Endothelial cell of umbilical vein (primary cell): ENCODE measurements around the gene MKKS. TPM values are rescaled to one million over a fixed set of nuclear protein-coding genes. Genes with fewer than 3 reads are reported as not detected.

Experiments
- BruUV-seq: library from RNA; stranded (reverse); fragments of 400-500 nt; replicated peaks from 2 replicates; lab custom pipeline; 2021; lab: Mats Ljungman, UMichigan
- CTCF ChIA-PET: fragments of 300-600, 350-600 bp; sonication (Branson Sonifier 250); formaldehyde crosslinking; loops from one replicate; lab custom pipeline; 2021; ENCODE audit warnings: antibody characterized with exemption, inconsistent platforms; lab: Charles Lee
- POLR2A ChIA-PET: fragments of 300-600, 350-600 bp; sonication (Branson Sonifier 250); formaldehyde crosslinking; loops from one replicate; lab custom pipeline; 2021; ENCODE audit warnings: antibody characterized with exemption, inconsistent platforms; lab: Charles Lee
- DNase-seq: peaks from one replicate; pipeline ENCODE4 v3.0.0-alpha.2; 2011; ENCODE audit warnings: low read depth, low spot score
- FAIRE-seq: peaks from 2 replicates; lab custom pipeline; 2011; peaks lifted over from hg19 to GRCh38; lab: Jason Lieb, UNC
- H2AFZ ChIP-seq: 2 replicates; pipeline ENCODE4 v1.6.0; 2012; ENCODE audit warnings: low read depth, low read length, control low read depth, inconsistent platforms
- H3K27ac ChIP-seq: 2 replicates; pipeline ENCODE4 v1.5.1; 2011; ENCODE audit warnings: low read depth, mild to moderate bottlenecking, control low read depth, low read length, moderate library complexity; ENCODE audit not compliant: insufficient read depth
- H3K27me3 ChIP-seq, 2 experiments: 2 replicates each; pipeline versions ENCODE4 v1.6.0 to v1.6.1; 2011; ENCODE audit warnings: low read length in 2 of 2, mixed read lengths in 1 of 2; ENCODE audit not compliant: control insufficient read depth in 2 of 2, insufficient read depth in 2 of 2
- H3K36me3 ChIP-seq, 2 experiments: 2 replicates in 1 of 2; 3 replicates in 1 of 2; pipeline ENCODE4 v1.5.1; 2011; ENCODE audit warnings: low read length in 2 of 2, mild to moderate bottlenecking in 1 of 2, moderate library complexity in 1 of 2; ENCODE audit not compliant: control insufficient read depth in 2 of 2, insufficient read depth in 2 of 2; ENCODE audit errors: extremely low read depth in 1 of 2
- H3K4me1 ChIP-seq: 3 replicates; pipeline ENCODE4 v1.5.1; 2011; ENCODE audit warnings: mild to moderate bottlenecking, low read length; ENCODE audit not compliant: control insufficient read depth, insufficient read depth; ENCODE audit errors: extremely low read depth
- H3K4me2 ChIP-seq: 2 replicates; pipeline ENCODE4 v1.6.1; 2011; ENCODE audit warnings: low read length, control low read depth, mixed read lengths; ENCODE audit not compliant: insufficient read depth
- H3K4me3 ChIP-seq, 3 experiments: fragments of 200-600 bp in 1 of 3; sonication (generic), shearing (Covaris generic) in 1 of 3; replicated peaks in 1 of 3; 2 replicates each; pipeline ENCODE4 v1.5.1; 2011 to 2016; ENCODE audit warnings: control low read depth in 3 of 3, low read length in 3 of 3, mild to moderate bottlenecking in 2 of 3, inconsistent platforms in 1 of 3, low read depth in 1 of 3, moderate library complexity in 1 of 3; ENCODE audit not compliant: insufficient read depth in 1 of 3
- H3K79me2 ChIP-seq: 2 replicates; pipeline ENCODE4 v1.6.0; 2012; ENCODE audit warnings: low read length, inconsistent platforms; ENCODE audit not compliant: control insufficient read depth, insufficient read depth
- H3K9ac ChIP-seq: replicated peaks from 2 replicates; pipeline ENCODE3; 2011; ENCODE audit warnings: low read length, control low read depth; ENCODE audit not compliant: insufficient read depth; ENCODE audit errors: extremely low read depth
- H3K9me1 ChIP-seq: replicated peaks from 3 replicates; pipeline ENCODE4 v1.6.0; 2011; ENCODE audit warnings: mild to moderate bottlenecking, low read length; ENCODE audit not compliant: control insufficient read depth, insufficient read depth; ENCODE audit errors: extremely low read depth
- H3K9me3 ChIP-seq: replicated peaks from 2 replicates; pipeline ENCODE4 v1.5.1; 2012; ENCODE audit warnings: low read length, inconsistent platforms; ENCODE audit not compliant: control insufficient read depth, insufficient read depth
- H4K20me1 ChIP-seq: replicated peaks from 2 replicates; pipeline ENCODE3; 2011; ENCODE audit warnings: mild to moderate bottlenecking, low read length; ENCODE audit not compliant: control insufficient read depth, insufficient read depth; ENCODE audit errors: extremely low read depth
- FOS ChIP-seq: IDR thresholded peaks from 2 replicates; pipeline ENCODE4 v1.6.1; 2011; ENCODE audit warnings: mild to moderate bottlenecking, low read length, moderate library complexity, borderline replicate concordance; ENCODE audit not compliant: insufficient read depth
- GATA2 ChIP-seq: IDR thresholded peaks from 2 replicates; pipeline ENCODE4 v1.7.0; 2011; ENCODE audit warnings: low read depth, mild to moderate bottlenecking, moderate library complexity, mixed read lengths, low read length; ENCODE audit not compliant: insufficient read length, insufficient read depth
- JUN ChIP-seq: IDR thresholded peaks from 2 replicates; pipeline ENCODE4 v1.6.1; 2011; ENCODE audit warnings: borderline replicate concordance, low read depth; ENCODE audit not compliant: insufficient read length, insufficient read depth
- MYC ChIP-seq: IDR thresholded peaks from one replicate; pipeline ENCODE4 v1.6.1; 2011; ENCODE audit warnings: mild to moderate bottlenecking, low read depth, low read length
- dilution Hi-C: fragments of 300-500 bp; cut with MboI; formaldehyde crosslinking; loops from one replicate; pipeline ENCODE4 v1.15.0; 2019; ENCODE audit warnings: low sequenced_read_pairs; ENCODE audit not compliant: extremely low pct_ligation_motif_present
- intact Hi-C: fragments of 100-400 bp; cut with micrococcal nuclease; formaldehyde crosslinking; loops from one replicate; pipeline ENCODE4 v1.10.0; 2022
- polyA plus RNA-seq, 4 experiments: library from polyadenylated mRNA; depleted of rRNA in 3 of 4; stranded (reverse) in 3 of 4; unstranded in 1 of 4; fragments of >200 nt; gene quantifications; 2 replicates each; pipeline versions ENCODE4 v1.2.1 to v1.2.3, GENCODE V29; 2011 to 2012; ENCODE audit warnings: missing spikeins in 1 of 4
- total RNA-seq: library from RNA; stranded (reverse); gene quantifications from 2 replicates; pipeline ENCODE4 v1.2.3, GENCODE V29; 2021

Gene MKKS
- total and polyA plus RNA-seq, 2 donors (not counting 3 experiments of a cell fraction or from before 2014, with no cell fraction given), result 7.9 to 10.5 TPM

GRCh38 chr20:10367693-10367942 lies 66.4 kb downstream of the MKKS start:
- FAIRE-seq, result no peak
- intact Hi-C loops, result no loop called here

DNA sequence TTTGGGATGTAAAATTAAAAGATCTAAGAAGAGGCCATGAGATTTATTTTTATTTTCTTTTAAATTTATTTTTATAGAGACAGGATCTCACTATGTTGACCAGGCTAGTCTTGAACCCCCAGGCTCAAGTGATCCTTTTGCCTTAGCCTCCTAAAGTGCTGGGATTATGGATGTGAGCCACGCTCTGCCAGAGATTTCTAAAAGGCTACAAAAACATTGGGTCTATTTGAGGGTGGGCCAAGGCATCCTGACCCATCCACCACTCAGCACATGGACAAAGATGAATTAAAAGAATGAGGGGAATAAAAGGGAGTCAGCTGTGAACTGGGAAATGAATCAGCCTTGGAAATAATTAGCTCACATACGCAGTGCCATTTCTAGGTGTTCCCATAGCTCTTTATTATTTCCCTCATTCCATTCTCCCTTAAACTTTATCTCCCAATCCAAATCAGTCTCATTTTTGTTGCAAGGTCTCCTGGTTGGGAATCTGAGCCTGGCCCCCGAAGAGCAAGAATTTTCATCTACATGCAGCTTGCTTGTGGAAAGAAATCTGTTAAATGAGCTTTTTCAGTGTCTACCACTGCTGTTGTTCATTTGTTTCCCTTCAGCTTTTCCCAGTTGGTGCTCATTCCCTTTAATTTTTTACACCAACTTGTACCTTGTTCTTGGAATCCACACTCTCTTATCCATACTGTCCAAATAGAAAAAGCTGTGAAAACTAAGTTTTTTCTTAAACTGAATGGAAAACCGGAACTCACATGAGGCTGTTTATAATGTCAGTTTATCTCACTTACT lies 66.9 kb downstream of the MKKS start:
- DNase-seq, result peak; percentile 76
- no TSS peak for BruUV-seq
- no peaks in the 10 kb centered on the region for H4K20me1 ChIP-seq
- peak; percentile 67 for FAIRE-seq
- ChIA-PET POLR2A (interaction anchor here (1.2 kb wide), 1 partner anchor 195 kb away, joined by 3 read pairs; no protein-coding TSS in a partner anchor), CTCF (interaction anchor here (1.0 to 1.9 kb wide), 15 partner anchors 9 to 750 kb away, joined by 3 to 8 read pairs (median 4); no protein-coding TSS in a partner anchor)
- H3K4me3 ChIP-seq, result no peak overlapping the region
- no peaks in the 10 kb centered on the region for H3K9me1 ChIP-seq
- dilution Hi-C loops, result no loop called here
- no peaks in the 10 kb centered on the region for H3K36me3 ChIP-seq
- no peak overlapping the region for H3K4me2 ChIP-seq
- peak overlapping the region; percentile 48 for H2AFZ ChIP-seq
- H3K4me1 ChIP-seq, result peaks cover 21% of the 10 kb centered on the region
- H3K27me3 ChIP-seq, result no peaks in the 10 kb centered on the region
- no peak overlapping the region for H3K9ac ChIP-seq
- no peak overlapping the region for H3K27ac ChIP-seq
- H3K9me3 ChIP-seq, result no peaks in the 10 kb centered on the region
- TF ChIP-seq GATA2 (no peak), JUN (peak; percentile 51), MYC (no peak), FOS (peak; percentile 21)
- no peaks in the 10 kb centered on the region for H3K79me2 ChIP-seq
- intact Hi-C loops, result no loop called here

More at GRCh38 chr20:10367693-10367942, 66.4 kb downstream of the MKKS start:
- H3K27me3 ChIP-seq, result no peaks in the 10 kb centered on the region
- H3K9me3 ChIP-seq, result no peaks in the 10 kb centered on the region
- no TSS peak for BruUV-seq
- no peak overlapping the region for H2AFZ ChIP-seq
- H3K4me1 ChIP-seq, result peaks cover 21% of the 10 kb centered on the region
- H4K20me1 ChIP-seq, result no peaks in the 10 kb centered on the region
- no peaks in the 10 kb centered on the region for H3K79me2 ChIP-seq
- CTCF ChIA-PET, result interaction anchor here (1.0 to 1.9 kb wide), 15 partner anchors 8 to 750 kb away, joined by 3 to 8 read pairs (median 4); no protein-coding TSS in a partner anchor
- DNase-seq, result no peak
- H3K4me2 ChIP-seq, result no peak overlapping the region
- no peaks in the 10 kb centered on the region for H3K9me1 ChIP-seq
- no peak overlapping the region for H3K4me3 ChIP-seq
- dilution Hi-C loops, result no loop called here
- H3K36me3 ChIP-seq, result no peaks in the 10 kb centered on the region
- POLR2A ChIA-PET, result interaction anchor here (1.2 kb wide), 1 partner anchor 196 kb away, joined by 3 read pairs; no protein-coding TSS in a partner anchor
- TF ChIP-seq JUN (no peak), FOS (no peak)
- H3K9ac ChIP-seq, result no peak overlapping the region
- no peak overlapping the region for H3K27ac ChIP-seq
